NCI-H2107 treated with DMSO at 0.1 percent for 48 hours (cell line): ENCODE measurements around the gene TCF25.

ENCODE experiments used
- DNase-seq: peaks from one replicate; lab custom pipeline; 2025; ENCODE audit not compliant: unreplicated experiment; lab: John Stamatoyannopoulos, UW

TCF25 gene

DNA sequence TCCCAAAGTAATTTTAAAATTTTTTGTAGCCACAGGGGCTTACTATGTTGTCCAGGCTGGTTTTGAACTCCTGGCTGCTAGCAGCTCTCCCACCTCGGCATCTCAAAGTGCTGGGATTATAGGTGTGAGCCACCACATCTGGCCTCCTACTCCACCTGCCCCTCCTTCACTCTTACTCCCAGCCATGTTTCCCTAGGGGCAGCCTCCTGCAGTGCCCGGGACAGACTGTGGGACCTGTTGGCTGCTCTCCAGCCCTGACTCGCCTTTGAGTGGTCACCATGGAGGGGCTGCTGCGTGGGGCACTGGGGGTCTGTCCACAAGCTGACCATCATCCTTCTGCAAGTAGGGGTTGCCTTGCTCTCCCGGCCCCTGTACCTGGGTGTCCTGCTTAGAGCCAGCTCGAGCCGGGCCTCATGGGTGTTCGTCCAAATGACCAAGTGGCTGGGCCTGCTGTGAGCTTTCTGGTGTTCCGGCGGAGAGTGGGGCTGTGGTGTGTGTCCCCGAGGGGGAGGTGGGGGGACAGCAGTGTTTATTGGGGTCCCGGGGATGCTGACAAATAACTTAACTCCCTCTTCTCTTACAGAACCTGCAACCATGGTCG is 28.6 kb upstream of the TCF25 start:
- no peak for DNase-seq

DNA sequence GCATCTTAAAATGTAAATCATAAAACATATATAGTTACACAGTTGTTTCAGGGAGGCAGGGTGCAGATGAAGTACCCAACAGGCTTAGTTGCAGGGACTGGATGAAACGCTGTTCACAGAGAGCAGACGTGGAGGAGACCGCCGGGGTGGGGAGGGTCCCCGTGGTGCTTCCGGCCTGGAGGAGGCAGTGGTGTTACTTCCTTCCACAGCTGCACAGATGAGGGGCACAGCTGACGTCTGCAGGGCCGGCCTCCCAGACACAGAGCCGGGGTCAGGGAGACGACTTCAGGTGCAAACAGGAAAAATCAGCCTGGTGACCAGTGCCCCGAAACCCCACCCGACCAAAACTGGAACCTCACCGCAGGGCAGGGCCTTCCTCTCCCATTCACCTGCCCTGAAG is 28.0 kb upstream of the TCF25 start:
- DNase-seq: no peak

DNA sequence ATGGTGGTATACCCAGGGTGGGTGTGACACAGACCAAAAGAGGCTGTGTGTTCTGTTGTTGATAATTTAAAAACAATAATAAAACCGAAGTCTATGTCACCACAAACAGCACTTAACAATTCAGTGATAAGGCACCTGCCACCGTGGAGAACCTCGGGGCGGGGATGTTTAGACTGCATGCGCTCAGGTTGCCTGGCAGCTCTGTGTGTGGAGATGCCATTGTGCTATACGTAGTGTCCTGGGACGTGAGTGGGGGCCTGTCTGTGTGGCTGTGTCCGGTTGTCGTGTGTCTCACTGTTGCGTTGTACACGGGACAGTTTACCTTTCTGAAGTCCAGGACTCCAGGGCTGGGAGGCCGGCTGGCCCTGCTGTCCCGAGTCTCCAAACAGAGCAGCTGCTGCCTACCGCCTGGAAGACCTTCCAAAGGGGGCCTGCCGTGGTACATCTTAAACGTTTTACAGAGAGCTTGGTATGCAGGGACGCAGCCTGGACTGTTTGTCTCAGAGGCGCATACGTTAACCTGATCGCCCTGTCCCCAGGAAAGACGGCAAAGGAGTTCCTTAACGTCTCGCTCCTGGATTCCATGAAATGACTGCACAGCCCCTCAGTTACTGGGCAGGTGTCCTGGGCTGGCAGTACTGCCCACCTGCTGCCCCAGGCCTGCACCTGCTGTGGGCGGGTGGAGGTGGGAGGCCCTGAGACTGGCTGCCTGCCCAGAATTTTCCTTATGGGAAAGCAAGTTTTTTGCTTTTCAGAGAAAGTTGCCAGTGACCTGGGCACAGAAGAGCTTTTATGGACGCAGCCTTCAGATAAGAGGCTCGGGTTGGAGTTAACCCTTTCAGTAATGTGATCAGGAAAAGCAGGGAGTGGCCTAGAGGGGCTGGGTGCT is 26.1 kb upstream of the TCF25 start:
- peak; percentile 81 for DNase-seq

DNA sequence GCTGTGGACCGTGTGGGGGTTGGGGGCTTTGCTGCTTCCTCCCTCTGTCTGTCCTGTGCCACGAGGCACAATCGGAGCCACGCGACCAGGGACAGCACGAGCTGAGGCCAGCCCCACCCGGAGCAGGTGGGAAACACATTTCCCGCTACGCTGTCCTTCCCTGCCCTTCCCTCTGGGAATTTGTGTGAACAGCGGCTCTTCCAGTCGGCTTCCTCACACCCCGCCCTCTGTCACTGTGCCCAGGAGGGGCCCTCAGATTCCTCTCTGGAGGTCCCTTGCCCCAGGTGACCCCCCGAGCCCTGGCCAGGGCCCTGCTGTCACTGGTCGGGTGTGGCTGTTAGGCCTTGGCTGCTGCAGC is 25.5 kb upstream of the TCF25 start:
- DNase-seq: no peak

DNA sequence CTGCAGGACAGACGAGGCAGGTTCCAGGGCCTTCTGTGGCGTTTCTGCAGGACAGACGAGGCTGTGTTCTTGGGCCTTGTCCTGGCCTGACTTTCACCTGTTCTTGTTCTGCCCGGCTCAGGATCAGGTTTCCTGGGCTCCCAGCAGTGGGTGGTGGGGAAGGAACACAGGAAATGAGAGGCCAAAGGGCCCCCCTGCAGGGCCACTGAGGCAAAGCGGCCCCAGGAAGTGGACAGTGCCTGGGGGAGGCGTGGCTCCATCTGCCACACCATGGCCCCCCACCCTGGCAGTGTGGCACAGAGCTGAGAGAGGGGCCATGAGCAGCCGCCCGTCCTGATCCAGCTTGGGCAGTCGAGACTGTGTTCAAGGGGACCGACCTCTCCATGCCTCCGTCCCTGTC is 24.4 kb upstream of the TCF25 start:
- DNase-seq: no peak

DNA sequence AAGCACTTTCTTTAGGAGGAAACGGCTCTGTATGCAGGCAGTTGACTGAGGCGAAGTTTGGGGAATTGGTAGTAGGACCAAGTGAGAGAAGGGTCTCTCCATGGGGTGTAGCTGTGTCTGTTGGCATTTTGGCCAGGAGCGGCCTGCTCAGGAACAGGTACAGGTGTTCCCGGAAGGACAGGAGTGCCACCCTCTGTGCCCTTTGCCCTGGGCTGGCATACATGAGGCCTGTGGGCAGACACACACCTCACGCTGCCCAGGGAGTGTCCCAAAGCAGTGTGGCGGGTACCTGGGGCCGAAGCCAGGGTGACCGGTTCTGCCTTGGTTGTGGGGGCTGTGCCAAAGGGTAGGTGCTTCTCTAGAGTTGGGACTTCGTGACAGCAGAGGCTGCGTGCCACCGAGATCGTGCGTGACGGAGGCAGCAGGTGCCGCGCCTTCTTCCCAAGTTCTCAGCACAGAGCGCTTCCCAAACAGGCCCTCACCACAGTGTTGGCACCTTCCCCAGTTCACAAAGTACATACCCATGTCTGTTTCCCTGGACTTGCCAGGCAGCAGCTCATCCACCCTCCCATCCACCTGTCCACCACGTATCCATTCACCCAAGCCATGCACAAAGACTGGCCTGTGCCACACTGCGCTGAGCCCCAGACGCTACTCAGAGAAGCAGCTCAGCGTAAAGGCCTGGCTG is 19.9 kb upstream of the TCF25 start:
- no peak for DNase-seq

DNA sequence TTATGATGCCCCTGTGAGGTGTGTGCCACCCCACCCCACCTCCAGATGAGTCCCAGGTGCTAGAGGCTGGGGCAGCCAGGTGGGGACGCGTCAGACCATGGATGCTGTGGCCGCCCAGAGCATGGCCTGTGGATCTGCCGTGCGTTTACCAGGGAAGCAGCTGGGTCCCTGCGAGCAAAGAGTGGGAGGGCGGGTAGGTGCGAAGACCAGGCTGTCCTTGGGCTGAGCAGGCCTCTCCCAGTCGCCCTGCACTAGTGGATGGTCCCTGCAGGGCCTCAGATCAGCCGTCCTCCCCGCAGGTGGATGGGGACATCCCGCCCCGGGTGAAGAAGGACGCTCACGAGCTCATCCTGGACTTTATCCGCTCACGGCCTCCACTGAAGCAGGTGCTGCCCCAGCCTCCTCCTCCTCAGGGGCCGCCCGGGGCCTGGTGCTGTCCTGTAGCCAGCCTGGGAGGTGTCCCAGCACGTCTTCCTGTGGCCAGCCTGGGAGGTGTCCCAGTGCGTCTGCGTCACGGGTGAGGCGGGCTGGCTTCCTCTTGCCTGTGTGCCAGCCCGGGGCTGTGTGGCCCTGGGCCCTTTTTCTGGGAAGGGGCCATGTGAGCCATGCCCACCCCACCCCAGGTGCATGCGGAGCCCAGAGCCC is 18.0 kb upstream of the TCF25 start:
- DNase-seq: no peak

DNA sequence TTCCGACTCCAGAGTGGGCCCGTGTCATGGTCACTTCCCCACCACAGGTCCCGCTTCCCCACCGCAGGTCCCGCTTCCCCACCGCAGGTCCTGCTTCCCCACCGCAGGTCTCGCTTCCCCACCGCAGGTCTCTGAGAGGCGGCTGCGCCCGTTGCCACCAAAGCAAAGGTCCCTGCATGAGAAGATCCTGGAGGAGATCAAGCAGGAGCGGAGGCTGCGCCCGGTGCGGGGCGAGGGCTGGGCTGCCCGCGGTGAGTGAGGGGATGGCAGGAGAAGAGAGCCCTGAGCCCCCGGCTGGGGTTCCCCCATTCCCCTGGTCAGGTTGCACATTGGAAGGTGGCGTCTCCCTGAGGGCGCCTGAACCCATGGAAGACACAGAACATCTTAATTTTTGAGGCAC is 17.4 kb upstream of the TCF25 start:
- no peak for DNase-seq

DNA sequence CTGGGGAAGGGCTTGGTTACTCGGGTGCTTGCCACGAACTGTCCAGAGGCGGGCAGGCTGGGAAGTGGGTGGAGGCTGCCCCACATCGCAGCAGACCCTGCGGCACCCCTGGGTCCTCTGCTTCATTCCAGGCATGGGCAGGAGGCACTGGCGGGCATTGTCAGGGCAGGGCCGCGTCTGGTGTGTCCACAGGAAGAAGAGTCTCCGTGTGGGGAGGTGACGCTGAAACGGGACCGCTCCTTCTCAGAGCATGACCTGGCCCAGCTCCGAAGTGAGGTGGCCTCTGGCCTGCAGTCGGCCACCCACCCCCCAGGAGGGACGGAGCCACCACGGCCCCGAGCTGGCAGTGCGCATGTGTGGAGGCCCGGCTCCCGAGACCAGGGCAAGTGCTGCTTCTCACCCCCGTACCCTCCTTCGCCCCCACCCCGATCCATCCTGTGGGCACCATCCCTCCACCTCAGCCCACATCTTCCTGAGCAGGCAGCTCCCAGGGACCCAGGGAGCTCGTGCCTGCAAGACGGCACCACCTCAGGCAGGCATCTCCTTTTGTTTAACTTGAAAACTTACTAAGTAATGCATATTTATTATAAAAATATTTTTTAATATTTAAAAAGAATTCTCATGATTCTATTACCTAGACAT is 14.3 kb upstream of the TCF25 start:
- no peak for DNase-seq

DNA sequence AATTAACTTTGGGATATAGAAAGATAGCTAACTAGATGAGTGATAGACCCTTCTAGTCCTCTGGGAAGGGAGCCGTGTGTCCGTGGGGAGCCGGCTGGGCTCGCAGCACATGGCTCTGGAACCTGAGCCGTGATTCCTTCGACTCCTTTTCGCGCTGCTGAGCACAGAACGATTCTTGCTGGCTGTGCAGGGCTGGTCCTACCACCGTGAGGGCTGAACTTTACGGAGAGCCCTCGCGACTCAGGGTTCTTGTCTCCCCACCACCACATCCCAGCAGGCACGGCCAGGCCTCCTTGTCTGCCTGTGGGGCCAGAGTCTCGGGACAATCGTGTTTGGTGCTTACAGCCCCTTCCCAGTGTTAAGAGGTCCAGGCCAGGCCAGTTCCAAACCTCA is 13.8 kb upstream of the TCF25 start:
- no peak for DNase-seq

DNA sequence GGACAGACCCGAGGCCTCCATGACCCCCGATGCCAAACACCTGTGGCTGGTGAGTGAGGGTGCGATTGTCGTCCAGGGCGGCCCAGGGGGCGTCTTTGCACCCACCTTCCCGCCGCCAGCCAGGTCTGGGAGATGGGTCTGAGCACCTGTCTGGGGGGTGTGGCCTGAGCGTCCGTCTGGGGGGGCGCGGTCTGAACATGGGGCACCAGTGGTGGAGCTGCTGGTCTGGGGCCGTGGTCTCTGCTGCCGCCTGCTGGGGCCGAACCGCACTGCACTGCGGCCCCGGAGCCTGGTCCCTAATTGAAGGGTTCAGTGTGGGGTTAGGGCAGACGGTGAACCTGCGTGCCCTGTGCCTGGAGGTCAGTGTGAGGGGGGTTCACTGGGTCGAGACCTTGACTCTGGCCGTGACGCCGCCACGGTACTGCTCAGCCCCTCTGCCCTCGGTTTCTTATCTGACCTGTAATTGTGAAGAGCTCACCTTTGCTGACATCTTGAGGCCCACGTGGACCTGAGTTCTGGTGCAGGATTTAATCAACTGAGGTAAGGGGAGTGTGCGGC is 12.6 kb upstream of the TCF25 start:
- no peak for DNase-seq

DNA sequence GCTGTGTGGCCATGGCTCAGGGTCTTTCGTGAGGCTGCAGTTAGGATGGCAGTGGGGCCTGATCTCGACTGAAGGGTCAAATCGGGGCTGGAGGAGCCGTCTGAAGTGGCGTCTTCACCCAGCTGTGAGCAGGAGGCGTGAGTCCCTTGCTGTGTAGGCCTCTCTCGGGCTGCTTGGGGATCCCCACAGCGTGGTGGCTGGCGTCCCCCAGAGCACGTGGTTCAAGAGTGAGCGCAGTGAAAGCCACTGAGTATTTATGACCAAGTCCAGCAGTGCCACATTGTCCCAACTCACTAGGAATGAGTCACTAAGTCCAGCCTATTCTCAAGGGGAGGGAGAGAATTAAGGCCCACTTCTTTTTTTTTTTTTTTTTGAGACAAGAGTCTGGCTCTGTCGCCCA is 11.7 kb upstream of the TCF25 start:
- DNase-seq: no peak

DNA sequence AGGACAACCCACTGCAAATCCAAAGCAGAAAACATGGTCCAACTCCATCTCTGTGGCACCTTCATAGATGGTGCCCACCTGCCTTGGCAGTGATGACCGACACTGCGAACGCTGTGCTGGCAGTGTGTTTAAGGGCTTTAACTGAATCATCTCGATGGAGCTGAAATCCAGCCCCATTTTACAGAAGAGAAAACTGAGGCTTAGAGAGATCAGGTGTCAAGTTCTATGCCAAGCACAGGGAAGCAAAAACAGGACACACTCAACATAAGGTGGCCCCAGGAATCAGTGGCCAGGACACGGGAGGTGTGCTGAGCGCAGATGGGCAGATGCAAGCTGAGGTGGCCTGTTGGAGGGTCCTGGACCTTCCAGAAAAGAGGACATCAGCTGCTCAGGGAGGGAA is 10.7 kb upstream of the TCF25 start:
- DNase-seq: no peak

DNA sequence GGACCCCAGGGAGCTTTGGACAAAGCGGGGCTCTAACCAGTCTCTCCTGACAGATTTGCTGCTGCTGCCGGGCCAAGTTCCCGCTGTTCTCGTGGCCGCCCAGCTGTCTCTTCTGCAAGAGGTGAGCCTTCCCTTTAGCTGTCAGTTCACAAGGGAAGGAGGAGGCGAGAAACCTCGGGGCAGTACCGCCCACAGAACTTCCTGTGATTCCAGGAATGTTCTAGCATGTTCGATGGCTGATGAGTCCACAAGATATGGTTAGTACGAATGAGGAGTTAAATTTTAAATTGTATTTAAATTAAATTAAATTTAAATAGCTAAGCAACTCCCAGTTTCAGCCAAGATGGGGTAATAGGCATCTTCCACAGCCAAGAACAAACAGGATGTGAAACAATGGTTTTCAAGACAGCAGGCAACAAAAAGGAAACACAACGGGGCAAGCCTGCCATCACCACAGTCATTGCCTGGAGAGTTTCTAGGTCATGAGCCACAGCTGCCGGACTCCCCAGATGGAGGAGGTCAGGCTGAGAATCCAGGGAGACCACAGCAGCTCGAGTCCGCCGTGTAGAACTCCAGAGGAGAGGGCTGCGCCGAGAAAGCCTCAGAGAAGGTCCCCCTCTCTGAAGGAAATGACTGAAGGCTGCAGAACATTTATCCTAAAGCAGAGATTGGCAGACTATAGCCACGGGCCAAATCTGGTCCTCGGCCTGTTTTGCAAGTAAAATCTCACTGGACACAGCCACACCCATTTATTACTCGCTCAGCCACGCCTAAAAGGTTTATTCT is 9.5 kb upstream of the TCF25 start:
- DNase-seq: no peak

DNA sequence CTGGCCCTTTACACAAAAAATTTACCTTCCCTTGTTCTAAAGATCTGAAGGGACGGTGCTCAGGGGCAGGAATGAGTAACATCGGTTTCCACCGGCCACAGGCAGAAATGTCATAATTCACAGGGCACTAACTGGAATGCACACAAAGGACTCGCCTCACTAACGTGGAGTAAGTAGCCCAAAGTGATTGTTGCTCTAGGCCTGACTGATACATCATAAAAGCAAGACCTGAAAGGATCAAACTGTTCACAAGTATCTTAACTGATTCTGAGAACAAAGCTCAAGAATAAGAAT is 8.9 kb upstream of the TCF25 start:
- no peak for DNase-seq

DNA sequence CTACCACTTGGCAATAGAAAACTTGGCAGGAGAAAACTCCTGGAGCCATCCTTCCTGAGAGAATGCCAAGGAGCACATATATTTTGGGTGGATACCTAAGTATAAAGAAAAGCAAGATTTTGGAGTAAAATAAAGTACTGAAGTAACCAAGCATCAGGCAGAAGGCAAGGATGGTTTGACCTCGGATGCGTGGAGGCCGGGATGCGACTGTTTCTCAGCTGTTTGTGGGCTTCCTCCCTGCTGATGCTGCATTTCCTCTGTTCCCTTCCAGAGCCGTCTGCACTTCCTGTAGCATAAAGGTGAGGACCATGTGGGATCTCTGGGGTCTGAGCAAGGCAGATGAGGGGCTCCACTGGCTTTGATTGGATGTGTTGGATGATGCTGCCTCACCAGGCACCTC is 5.5 kb upstream of the TCF25 start:
- no peak for DNase-seq

DNA sequence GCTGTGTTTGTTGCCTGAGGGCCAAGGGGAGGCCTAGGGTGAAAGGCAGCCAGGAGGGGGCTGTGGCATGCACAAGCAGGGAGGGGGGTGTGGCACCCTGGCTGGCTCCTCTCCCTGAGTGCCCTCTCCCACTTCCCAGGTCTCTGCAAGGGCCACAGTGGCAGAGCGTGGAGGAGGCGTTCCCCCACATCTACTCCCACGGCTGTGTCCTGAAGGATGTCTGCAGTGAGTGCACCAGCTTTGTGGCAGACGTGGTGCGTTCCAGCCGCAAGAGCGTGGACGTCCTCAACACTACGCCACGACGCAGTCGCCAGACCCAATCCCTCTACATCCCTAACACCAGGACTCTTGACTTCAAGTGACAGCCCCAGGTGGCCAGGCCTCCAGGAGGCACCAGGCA is 3.5 kb upstream of the TCF25 start:
- DNase-seq: no peak

DNA sequence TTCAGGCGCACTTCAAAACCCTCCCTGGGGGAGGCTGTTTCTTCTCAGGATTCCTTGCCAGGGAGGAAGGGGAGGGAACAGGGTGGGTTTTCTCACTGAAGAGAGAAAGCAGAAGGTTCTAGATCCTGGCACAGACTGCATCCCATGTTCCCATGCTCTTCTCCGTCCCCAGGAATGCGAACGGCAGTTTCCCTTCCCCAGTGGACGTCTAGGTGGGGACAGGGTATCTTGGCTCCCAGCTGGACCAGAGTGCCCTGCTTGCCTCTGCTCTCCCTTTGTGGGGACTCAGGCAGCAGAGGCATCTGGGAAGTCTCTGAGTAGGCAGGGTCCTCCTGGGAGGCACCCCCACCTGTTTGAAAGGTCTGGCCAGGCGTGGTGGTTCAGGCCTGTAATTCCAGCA is 3.0 kb upstream of the TCF25 start:
- DNase-seq: no peak

DNA sequence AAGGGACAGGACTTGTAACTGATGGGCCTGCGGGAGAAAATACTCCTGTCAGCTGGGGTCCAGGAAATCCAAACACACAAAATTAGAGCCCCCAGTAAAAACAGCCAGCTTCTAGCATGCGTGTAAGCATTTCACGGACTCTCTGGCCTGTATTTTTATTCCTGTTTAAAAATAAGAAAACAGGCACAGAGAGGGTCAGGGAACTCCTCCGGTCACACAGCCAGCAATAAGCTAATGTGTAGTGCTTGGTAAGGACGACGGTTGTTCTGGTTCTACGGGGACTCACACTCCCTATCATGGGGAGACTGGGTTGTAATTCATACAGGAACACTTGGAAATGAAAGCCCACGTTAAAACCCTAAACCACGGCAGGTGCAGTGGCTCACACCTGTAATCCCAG is 1.5 kb upstream of the TCF25 start:
- DNase-seq: no peak

DNA sequence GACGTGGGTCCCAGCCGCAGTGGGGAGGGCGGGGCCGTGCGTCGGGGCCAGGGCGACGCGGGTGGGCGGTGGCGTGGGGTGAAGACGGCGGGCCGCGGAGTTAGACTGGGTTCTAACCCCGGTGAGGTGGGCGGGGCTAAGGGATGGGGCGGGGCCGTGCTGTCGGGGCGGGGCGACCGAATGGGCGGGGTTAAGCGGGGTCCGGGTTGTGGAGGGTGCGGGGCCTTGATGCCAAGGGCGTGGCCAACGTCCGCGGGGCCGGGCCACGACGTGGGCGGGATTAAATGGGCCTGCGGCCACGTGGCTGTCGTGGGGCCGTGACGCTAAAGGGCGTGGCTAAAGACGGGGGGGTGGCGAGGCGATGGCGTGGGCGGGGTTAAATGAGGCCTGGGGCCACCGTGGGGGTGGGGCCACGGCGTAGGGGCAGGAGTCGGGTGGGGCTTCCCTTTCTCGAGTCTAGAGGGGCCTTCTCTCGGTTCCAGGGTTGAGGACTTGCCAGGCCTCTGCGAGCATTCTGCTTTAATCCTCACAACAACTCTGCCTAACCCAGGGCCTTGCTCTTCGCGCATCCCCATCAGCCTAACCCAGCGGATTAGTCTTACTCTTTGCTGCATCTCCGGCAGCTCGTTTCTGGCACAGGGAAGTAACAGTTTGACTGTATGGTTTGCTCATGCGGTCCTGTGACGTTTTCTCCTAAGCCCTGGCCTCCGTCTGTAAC is 739 bp downstream of the TCF25 start:
- peak; percentile 33 for DNase-seq
